Neural cell (in vitro differentiated cells): ENCODE results near the gene OXSR1. TPM values are rescaled to one million over a fixed set of nuclear protein-coding genes. Genes with fewer than 3 reads are reported as not detected.

Experiments
- H2AFZ ChIP-seq: fragments of 200-600, 300-800 bp; sonication (generic), shearing (Covaris generic); 2 replicates; pipeline ENCODE4 v1.6.0; 2014; ENCODE audit warnings: low read depth, mild to moderate bottlenecking, antibody characterized with exemption, low read length, moderate library complexity
- H3F3A ChIP-seq: fragments of 200-600 bp; shearing (Covaris generic); 2 replicates; pipeline ENCODE4 v1.6.1; 2016; ENCODE audit warnings: mild to moderate bottlenecking, moderate library complexity, mixed read lengths, antibody characterized with exemption, low read length; ENCODE audit not compliant: insufficient read depth, poor library complexity, severe bottlenecking
- H3K27ac ChIP-seq: fragments of 200-600, 300-800 bp; sonication (generic), shearing (Covaris generic); 2 replicates; pipeline ENCODE4 v1.5.1; 2014; ENCODE audit warnings: mild to moderate bottlenecking, low read length, moderate library complexity
- H3K27me3 ChIP-seq: fragments of 300-800, 200-600 bp; sonication (generic), shearing (Covaris generic); 2 replicates; pipeline ENCODE4 v1.6.0; 2014; ENCODE audit warnings: mild to moderate bottlenecking, low read depth, low read length, moderate library complexity; ENCODE audit not compliant: insufficient read depth
- H3K36me3 ChIP-seq: fragments of 300-800, 200-600 bp; sonication (generic), shearing (Covaris generic); 2 replicates; pipeline ENCODE4 v1.5.1; 2014; ENCODE audit warnings: mild to moderate bottlenecking, antibody characterized with exemption, low read length, moderate library complexity; ENCODE audit not compliant: insufficient read depth
- H3K4me2 ChIP-seq: fragments of 300-800, 200-600 bp; sonication (generic), shearing (Covaris generic); 2 replicates; pipeline ENCODE4 v1.6.0; 2014; ENCODE audit warnings: mild to moderate bottlenecking, low read length
- H3K4me3 ChIP-seq: fragments of 300-800, 200-600 bp; sonication (generic), shearing (Covaris generic); 2 replicates; pipeline ENCODE4 v1.5.1; 2014; ENCODE audit warnings: mild to moderate bottlenecking, low read length, moderate library complexity
- H3K79me2 ChIP-seq: fragments of 200-600 bp; shearing (Covaris generic); replicated peaks from 2 replicates; pipeline ENCODE4 v1.6.0; 2014; ENCODE audit warnings: mild to moderate bottlenecking, low read length, moderate library complexity; ENCODE audit not compliant: insufficient read depth
- H3K9ac ChIP-seq: fragments of 300-800, 200-600 bp; sonication (generic), shearing (Covaris generic); 2 replicates; pipeline ENCODE4 v1.6.1; 2016; ENCODE audit warnings: mild to moderate bottlenecking, low read length, mixed read lengths
- H3K9me2 ChIP-seq: fragments of 200-600 bp; shearing (Covaris generic); 2 replicates; pipeline ENCODE4 v1.6.1; 2016; ENCODE audit warnings: mild to moderate bottlenecking, low read length, mixed read lengths; ENCODE audit not compliant: insufficient read depth
- H3K9me3 ChIP-seq: fragments of 200-600, 300-800 bp; sonication (generic), shearing (Covaris generic); 2 replicates; pipeline ENCODE4 v1.6.1; 2016; ENCODE audit warnings: mild to moderate bottlenecking, mixed run types, low read length, moderate library complexity, mixed read lengths
- H4K20me1 ChIP-seq: fragments of 200-600 bp; shearing (Covaris generic); 2 replicates; pipeline ENCODE4 v1.6.1; 2016; ENCODE audit warnings: mild to moderate bottlenecking, mixed run types; ENCODE audit not compliant: insufficient read depth
- CTCF ChIP-seq: fragments of 450-650 bp; IDR thresholded peaks from 2 replicates; pipeline ENCODE4 v1.5.1; 2014; ENCODE audit warnings: antibody characterized with exemption, mild to moderate bottlenecking, moderate library complexity; ENCODE audit not compliant: poor library complexity, severe bottlenecking
- EP300 ChIP-seq: fragments of 450-650 bp; conservative IDR thresholded peaks from 2 replicates; pipeline ENCODE4 v1.6.1; 2014; ENCODE audit warnings: antibody characterized with exemption, mild to moderate bottlenecking, moderate library complexity; ENCODE audit not compliant: poor library complexity, severe bottlenecking
- EZH2 ChIP-seq: fragments of 200-600, 300-800 bp; shearing (Covaris generic), sonication (generic); IDR thresholded peaks from 2 replicates; pipeline ENCODE4 v1.6.1; 2014; ENCODE audit warnings: antibody characterized with exemption, low read length, borderline replicate concordance, mild to moderate bottlenecking; ENCODE audit not compliant: insufficient read depth, poor library complexity, severe bottlenecking
- MXI1 ChIP-seq: fragments of 450-650 bp; conservative IDR thresholded peaks from 2 replicates; pipeline ENCODE4 v1.6.1; 2014; ENCODE audit warnings: antibody characterized with exemption, mild to moderate bottlenecking; ENCODE audit not compliant: poor library complexity, severe bottlenecking
- POLR2AphosphoS5 ChIP-seq: IDR thresholded peaks from 2 replicates; pipeline ENCODE4 v1.6.1; 2012
- RAD21 ChIP-seq: fragments of 450-650 bp; conservative IDR thresholded peaks from 2 replicates; pipeline ENCODE4 v1.6.1; 2014; ENCODE audit warnings: antibody characterized with exemption, mild to moderate bottlenecking, moderate library complexity
- REST ChIP-seq: IDR thresholded peaks from 2 replicates; pipeline ENCODE4 v1.6.1; 2012; ENCODE audit warnings: borderline replicate concordance
- SMC3 ChIP-seq: fragments of 450-650 bp; conservative IDR thresholded peaks from 2 replicates; pipeline ENCODE4 v1.6.1; 2014; ENCODE audit warnings: antibody characterized with exemption, mild to moderate bottlenecking, moderate library complexity; ENCODE audit not compliant: poor library complexity
- TAF1 ChIP-seq: IDR thresholded peaks from 2 replicates; pipeline ENCODE4 v1.6.1; 2012; ENCODE audit warnings: low read depth
- polyA plus RNA-seq: library from polyadenylated mRNA; depleted of rRNA; stranded (reverse); fragments of >200 nt; gene quantifications from 2 replicates; pipeline ENCODE4 v1.2.3, GENCODE V29; 2014

Gene OXSR1
- polyA plus RNA-seq, 1 donor from 2014 or later, result 50.8 TPM

GRCh38 chr3:38136777-38137614, 28.3 kb upstream of the OXSR1 start, which contains the start of gene ACAA1:
Gene ACAA1, minus strand, starts transcription at chr3:38137127. Its CDS starts 92 bp downstream, at chr3:38137035.
- TF ChIP-seq RAD21, result peak; percentile 42
- TF ChIP-seq POLR2AphosphoS5, result peak; percentile 84
- TF ChIP-seq SMC3, result peak; percentile 46
- peak; percentile 24 for TF ChIP-seq CTCF
- TF ChIP-seq EP300, result no peak
- TF ChIP-seq EZH2, result no peak
- peak; percentile 29 for TF ChIP-seq TAF1
- TF ChIP-seq REST, result no peak
- peak; percentile 82 for TF ChIP-seq MXI1
- no peaks in the 10 kb centered on the region for H4K20me1 ChIP-seq
- no peaks in the 10 kb centered on the region for H3K36me3 ChIP-seq
- H3K27ac ChIP-seq, result peak within 1 kb of the TSS; percentile 47
- H3K27me3 ChIP-seq, result peaks cover 20% of the 10 kb centered on the region
- no peaks in the 10 kb centered on the region for H3K9me2 ChIP-seq
- peaks cover 7% of the 10 kb centered on the region for H3K79me2 ChIP-seq
- peak within 1 kb of the TSS; percentile 96 for H3K4me2 ChIP-seq
- H2AFZ ChIP-seq, result peak within 1 kb of the TSS; percentile 95
- no peaks in the 10 kb centered on the region for H3K9me3 ChIP-seq
- H3K4me3 ChIP-seq, result peak within 1 kb of the TSS; percentile 93
- H3K9ac ChIP-seq, result peak within 1 kb of the TSS; percentile 80
- no peaks in the 10 kb centered on the region for H3F3A ChIP-seq

- peak overlapping the region; percentile 93 for H3K4me3 ChIP-seq
- H3K9me3 ChIP-seq, result no peaks in the 10 kb centered on the region
- peak overlapping the region; percentile 80 for H3K9ac ChIP-seq
- no peak for TF ChIP-seq POLR2AphosphoS5
- TF ChIP-seq TAF1, result peak; percentile 1
- H3F3A ChIP-seq, result no peaks in the 10 kb centered on the region
- H3K9me2 ChIP-seq, result no peaks in the 10 kb centered on the region
- peaks cover 20% of the 10 kb centered on the region for H3K27me3 ChIP-seq
- H4K20me1 ChIP-seq, result no peaks in the 10 kb centered on the region
- H2AFZ ChIP-seq, result peak overlapping the region; percentile 95
- peak overlapping the region; percentile 96 for H3K4me2 ChIP-seq
- peaks cover 7% of the 10 kb centered on the region for H3K79me2 ChIP-seq
- H3K36me3 ChIP-seq, result no peaks in the 10 kb centered on the region
- H3K27ac ChIP-seq, result peak overlapping the region; percentile 47
Observed at GRCh38 chr3:38137615-38138348, 27.6 kb upstream of the OXSR1 start.
